Omental fat pad (tissue), 4 donors: ENCODE measurements around the gene ADIG. TPM values are rescaled to one million over a fixed set of nuclear protein-coding genes. Genes with fewer than 3 reads are reported as not detected.

Experiments used
- ATAC-seq: fragments of 150-250 bp; one replicate; pipeline ENCODE4 v1.9.1; 2016; ENCODE audit warnings: mild to moderate bottlenecking, moderate library complexity; ENCODE audit not compliant: low FRiP score
- DNase-seq: peaks from one replicate; pipeline ENCODE4 v3.0.0-alpha.2; 2019; ENCODE audit warnings: low spot score
- CTCF ChIP-seq, 3 donors: fragments of 450-650 bp; IDR thresholded peaks; one replicate each; pipeline ENCODE4 v1.5.1; 2016 to 2017; ENCODE audit warnings: antibody characterized with exemption in 3 of 3, mild to moderate bottlenecking in 3 of 3, moderate library complexity in 2 of 3
- total RNA-seq, 4 donors: library from RNA; depleted of rRNA; stranded (reverse); fragments of >200 nt; gene quantifications; one replicate each; pipeline ENCODE4 v1.1.0, GENCODE V29; 2016

Gene ADIG
- total RNA-seq, 4 donors from 2014 or later, result not detected

- no peak for TF ChIP-seq CTCF (IDR thresholded peaks at IDR 0.05)
- no peak for DNase-seq
- ATAC-seq, result no peak
Observed at GRCh38 chr20:38612751-38613515, 31.9 kb downstream of the ADIG start.

- TF ChIP-seq CTCF (IDR thresholded peaks at IDR 0.05), result no peak
- ATAC-seq, result no peak
Observed at GRCh38 chr20:38615283-38615682, 34.3 kb downstream of the ADIG start.

GRCh38 chr20:38616457-38616856, 35.5 kb downstream of the ADIG start:
- TF ChIP-seq CTCF (IDR thresholded peaks at IDR 0.05), result no peak
- ATAC-seq, result no peak
- DNase-seq, result no peak

More at GRCh38 chr20:38615283-38615682, 34.3 kb downstream of the ADIG start:
- no peak for DNase-seq

GRCh38 chr20:38617011-38617829, 36.2 kb downstream of the ADIG start:
- no peak for DNase-seq
- ATAC-seq, result no peak
- TF ChIP-seq CTCF (IDR thresholded peaks at IDR 0.05), result no peak

- TF ChIP-seq CTCF (IDR thresholded peaks at IDR 0.05), result no peak
- ATAC-seq, result no peak
- no peak for DNase-seq
Observed at GRCh38 chr20:38617830-38618196, 36.8 kb downstream of the ADIG start.

- ATAC-seq (no peak), DNase-seq (no peak)
- TF ChIP-seq CTCF (IDR thresholded peaks at IDR 0.05), result no peak
Observed at GRCh38 chr20:38620441-38620840, 39.4 kb downstream of the ADIG start.
